ENCODE measurements around the gene TRIM46. TPM values are rescaled to one million over a fixed set of nuclear protein-coding genes. Genes with fewer than 3 reads are reported as not detected.
A peak's percentile ranks its signal among the peaks of the same experiment; 100 is the strongest.

TRIM46 gene
- total and polyA plus RNA-seq, 2 of the 13 experiments (the other 11 are each of a cell fraction or from before 2014, with no cell fraction given), result 0.04 to 0.09 TPM

- TF ChIP-seq ZNF256 (CRISPR knock-in tag; conservative IDR thresholded peaks at IDR 0.05), result no peak
- no peak for TF ChIP-seq NFE2L2 (IDR thresholded peaks at IDR 0.05; ENCODE audit: low read length)
- no peak; the same call in 1 of the 2 replicates for TF ChIP-seq AHDC1 (CRISPR knock-in tag; IDR thresholded peaks at IDR 0.05; ENCODE audit: borderline replicate concordance)
- no peak for TF ChIP-seq ZNF333 (CRISPR knock-in tag; IDR thresholded peaks at IDR 0.05; ENCODE audit: borderline replicate concordance)
- TF ChIP-seq ZNF20 (CRISPR knock-in tag; IDR thresholded peaks at IDR 0.05), result no peak
- TF ChIP-seq NKX3-1 (CRISPR knock-in tag; IDR thresholded peaks at IDR 0.05), result no peak
- no peak; the same call in 1 of the 2 replicates for TF ChIP-seq CEBPG (CRISPR knock-in tag; IDR thresholded peaks at IDR 0.05)
- no peak for TF ChIP-seq SMC3 (IDR thresholded peaks at IDR 0.05; ENCODE audit: low read length)
- TF ChIP-seq ZNF775 (CRISPR knock-in tag; IDR thresholded peaks at IDR 0.05; ENCODE audit: borderline replicate concordance), result no peak
- no peak for TF ChIP-seq ZNF546 (CRISPR knock-in tag; conservative IDR thresholded peaks at IDR 0.05)
- TF ChIP-seq SRY (CRISPR knock-in tag; IDR thresholded peaks at IDR 0.05), result no peak
- no peak for TF ChIP-seq ZNF746 (CRISPR knock-in tag; IDR thresholded peaks at IDR 0.05)
- no peak for TF ChIP-seq ZUFSP (CRISPR knock-in tag; IDR thresholded peaks at IDR 0.05; ENCODE audit: borderline replicate concordance)
- TF ChIP-seq ZBTB49 (CRISPR knock-in tag; IDR thresholded peaks at IDR 0.05; ENCODE audit: borderline replicate concordance), result no peak
- TF ChIP-seq KDM6A (CRISPR knock-in tag; IDR thresholded peaks at IDR 0.05; ENCODE audit: low read depth), result no peak
- TF ChIP-seq XRCC5 (optimal IDR thresholded peaks at IDR 0.05; ENCODE audit: low read length), result peak; percentile 31
- TF ChIP-seq BRD4 (CRISPR knock-in tag; IDR thresholded peaks at IDR 0.05), result no peak; the same call in 1 of the 2 replicates
- TF ChIP-seq ZNF12 (CRISPR knock-in tag; IDR thresholded peaks at IDR 0.05), result peak; percentile 10; the same call in 1 of the 2 replicates
- no peak for TF ChIP-seq ZNF383 (CRISPR knock-in tag; IDR thresholded peaks at IDR 0.05; ENCODE audit: borderline replicate concordance)
Measured at GRCh38 chr1:155139895-155140629, 33.6 kb upstream of the TRIM46 start, which contains the start of gene DPM3 (continued).
